ENCODE data around the gene EVC2. TPM values are rescaled to one million over a fixed set of nuclear protein-coding genes. Genes with fewer than 3 reads are reported as not detected.

The EVC2 gene
- total RNA-seq, 1 donor from 2014 or later: 5.2 TPM

- H3K36me3 ChIP-seq (ENCODE audit: control insufficient read depth in 3 of 3, insufficient read depth in 3 of 3, low read length in 3 of 3): peaks cover 0 to 10% (median 4%) of the 10 kb centered on the region in 3 donors
- no peaks in the 10 kb centered on the region for H3K4me1 ChIP-seq (ENCODE audit: control insufficient read depth in 3 of 3, insufficient read depth in 3 of 3, low read length in 3 of 3)
- no peak overlapping the region for H3K4me3 ChIP-seq (ENCODE audit: low read length in 3 of 3)
- H3K27me3 ChIP-seq (ENCODE audit: control insufficient read depth in 3 of 3, insufficient read depth in 3 of 3, low read length in 3 of 3): no peaks in the 10 kb centered on the region
- H3K9me3 ChIP-seq (ENCODE audit: control insufficient read depth in 3 of 3, low read length in 3 of 3): peaks cover 2 to 4% (median 3%) of the 10 kb centered on the region in 3 donors
- H3K9ac ChIP-seq (ENCODE audit: low read depth in 1 of 3, low read length in 3 of 3): no peak overlapping the region
- H3K27ac ChIP-seq (ENCODE audit: low read depth, low read length): no peak overlapping the region
These were observed 47.1 kb downstream of the EVC2 start for GRCh38 chr4:5661237-5661636.

- no peak overlapping the region for H3K27ac ChIP-seq (ENCODE audit: low read depth, low read length)
- peaks cover 0 to 9% (median 4%) of the 10 kb centered on the region in 3 donors for H3K36me3 ChIP-seq (ENCODE audit: control insufficient read depth in 3 of 3, insufficient read depth in 3 of 3, low read length in 3 of 3)
- no peaks in the 10 kb centered on the region for H3K4me1 ChIP-seq (ENCODE audit: control insufficient read depth in 3 of 3, insufficient read depth in 3 of 3, low read length in 3 of 3)
- no peak overlapping the region for H3K9ac ChIP-seq (ENCODE audit: low read depth in 1 of 3, low read length in 3 of 3)
- peaks cover 0 to 4% (median 3%) of the 10 kb centered on the region in 3 donors for H3K9me3 ChIP-seq (ENCODE audit: control insufficient read depth in 3 of 3, low read length in 3 of 3)
- H3K27me3 ChIP-seq (ENCODE audit: control insufficient read depth in 3 of 3, insufficient read depth in 3 of 3, low read length in 3 of 3): no peaks in the 10 kb centered on the region
- H3K4me3 ChIP-seq (ENCODE audit: low read length in 3 of 3): no peak overlapping the region
These were observed 48.2 kb downstream of the EVC2 start for GRCh38 chr4:5660185-5660584.

- Histone ChIP-seq H3K27ac (ENCODE audit: low read depth, low read length) (no peak overlapping the region), H3K36me3 (ENCODE audit: control insufficient read depth in 3 of 3, insufficient read depth in 3 of 3, low read length in 3 of 3) (peaks cover 0 to 9% (median 4%) of the 10 kb centered on the region in 3 donors)
These were observed 49.4 kb downstream of the EVC2 start for GRCh38 chr4:5658974-5659373.

GRCh38 chr4:5656415-5656814 lies 51.9 kb downstream of the EVC2 start:
- no peaks in the 10 kb centered on the region for H3K27me3 ChIP-seq (ENCODE audit: control insufficient read depth in 3 of 3, insufficient read depth in 3 of 3, low read length in 3 of 3)
- H3K4me1 ChIP-seq (ENCODE audit: control insufficient read depth in 3 of 3, insufficient read depth in 3 of 3, low read length in 3 of 3): no peaks in the 10 kb centered on the region
- H3K4me3 ChIP-seq (ENCODE audit: low read length in 3 of 3): no peak overlapping the region
- no peak overlapping the region for H3K9ac ChIP-seq (ENCODE audit: low read depth in 1 of 3, low read length in 3 of 3)
- peaks cover 3 to 5% (median 4%) of the 10 kb centered on the region in 3 donors for H3K36me3 ChIP-seq (ENCODE audit: control insufficient read depth in 3 of 3, insufficient read depth in 3 of 3, low read length in 3 of 3)
- H3K9me3 ChIP-seq (ENCODE audit: control insufficient read depth in 3 of 3, low read length in 3 of 3): no peaks in the 10 kb centered on the region
- H3K27ac ChIP-seq (ENCODE audit: low read depth, low read length): no peak overlapping the region

More at GRCh38 chr4:5658974-5659373, 49.4 kb downstream of the EVC2 start:
- Histone ChIP-seq H3K27me3 (ENCODE audit: control insufficient read depth in 3 of 3, insufficient read depth in 3 of 3, low read length in 3 of 3) (no peaks in the 10 kb centered on the region), H3K9ac (ENCODE audit: low read depth in 1 of 3, low read length in 3 of 3) (no peak overlapping the region), H3K4me3 (ENCODE audit: low read length in 3 of 3) (no peak overlapping the region), H3K9me3 (ENCODE audit: control insufficient read depth in 3 of 3, low read length in 3 of 3) (peaks cover 0 to 4% (median 3%) of the 10 kb centered on the region in 3 donors), H3K4me1 (ENCODE audit: control insufficient read depth in 3 of 3, insufficient read depth in 3 of 3, low read length in 3 of 3) (no peaks in the 10 kb centered on the region)

- no peaks in the 10 kb centered on the region for H3K9me3 ChIP-seq (ENCODE audit: control insufficient read depth in 3 of 3, low read length in 3 of 3)
- no peak overlapping the region for H3K27ac ChIP-seq (ENCODE audit: low read depth, low read length)
- H3K9ac ChIP-seq (ENCODE audit: low read depth in 1 of 3, low read length in 3 of 3): no peak overlapping the region
- peaks cover 3 to 7% (median 4%) of the 10 kb centered on the region in 3 donors for H3K36me3 ChIP-seq (ENCODE audit: control insufficient read depth in 3 of 3, insufficient read depth in 3 of 3, low read length in 3 of 3)
- H3K4me1 ChIP-seq (ENCODE audit: control insufficient read depth in 3 of 3, insufficient read depth in 3 of 3, low read length in 3 of 3): no peaks in the 10 kb centered on the region
- no peaks in the 10 kb centered on the region for H3K27me3 ChIP-seq (ENCODE audit: control insufficient read depth in 3 of 3, insufficient read depth in 3 of 3, low read length in 3 of 3)
- H3K4me3 ChIP-seq (ENCODE audit: low read length in 3 of 3): no peak overlapping the region
These were observed 53.6 kb downstream of the EVC2 start for GRCh38 chr4:5654791-5655190.

GRCh38 chr4:5651089-5651488 lies 57.3 kb downstream of the EVC2 start:
- H3K27ac ChIP-seq (ENCODE audit: low read depth, low read length): no peak overlapping the region
- H3K9me3 ChIP-seq (ENCODE audit: control insufficient read depth in 3 of 3, low read length in 3 of 3): no peaks in the 10 kb centered on the region
- H3K4me3 ChIP-seq (ENCODE audit: low read length in 3 of 3): no peak overlapping the region
- no peak overlapping the region for H3K9ac ChIP-seq (ENCODE audit: low read depth in 1 of 3, low read length in 3 of 3)
- H3K27me3 ChIP-seq (ENCODE audit: control insufficient read depth in 3 of 3, insufficient read depth in 3 of 3, low read length in 3 of 3): no peaks in the 10 kb centered on the region
- H3K4me1 ChIP-seq (ENCODE audit: control insufficient read depth in 3 of 3, insufficient read depth in 3 of 3, low read length in 3 of 3): no peaks in the 10 kb centered on the region
- H3K36me3 ChIP-seq (ENCODE audit: control insufficient read depth in 3 of 3, insufficient read depth in 3 of 3, low read length in 3 of 3): peaks cover 0 to 7% (median 2%) of the 10 kb centered on the region in 3 donors

GRCh38 chr4:5650040-5650439 lies 58.3 kb downstream of the EVC2 start:
- no peak overlapping the region for H3K4me3 ChIP-seq (ENCODE audit: low read length in 3 of 3)
- H3K27ac ChIP-seq (ENCODE audit: low read depth, low read length): no peak overlapping the region
- no peaks in the 10 kb centered on the region for H3K9me3 ChIP-seq (ENCODE audit: control insufficient read depth in 3 of 3, low read length in 3 of 3)
- H3K9ac ChIP-seq (ENCODE audit: low read depth in 1 of 3, low read length in 3 of 3): no peak overlapping the region
- H3K27me3 ChIP-seq (ENCODE audit: control insufficient read depth in 3 of 3, insufficient read depth in 3 of 3, low read length in 3 of 3): no peaks in the 10 kb centered on the region
- H3K4me1 ChIP-seq (ENCODE audit: control insufficient read depth in 3 of 3, insufficient read depth in 3 of 3, low read length in 3 of 3): no peaks in the 10 kb centered on the region
- H3K36me3 ChIP-seq (ENCODE audit: control insufficient read depth in 3 of 3, insufficient read depth in 3 of 3, low read length in 3 of 3): peaks cover 0 to 7% (median 0%) of the 10 kb centered on the region in 3 donors

GRCh38 chr4:5647351-5647750 lies 61.0 kb downstream of the EVC2 start:
- Histone ChIP-seq H3K4me3 (ENCODE audit: low read length in 3 of 3) (no peak overlapping the region), H3K27me3 (ENCODE audit: control insufficient read depth in 3 of 3, insufficient read depth in 3 of 3, low read length in 3 of 3) (no peaks in the 10 kb centered on the region), H3K27ac (ENCODE audit: low read depth, low read length) (no peak overlapping the region), H3K4me1 (ENCODE audit: control insufficient read depth in 3 of 3, insufficient read depth in 3 of 3, low read length in 3 of 3) (no peaks in the 10 kb centered on the region), H3K9ac (ENCODE audit: low read depth in 1 of 3, low read length in 3 of 3) (no peak overlapping the region), H3K9me3 (ENCODE audit: control insufficient read depth in 3 of 3, low read length in 3 of 3) (no peaks in the 10 kb centered on the region), H3K36me3 (ENCODE audit: control insufficient read depth in 3 of 3, insufficient read depth in 3 of 3, low read length in 3 of 3) (peaks cover 0 to 4% (median 0%) of the 10 kb centered on the region in 3 donors)

- no peak overlapping the region for H3K9ac ChIP-seq (ENCODE audit: low read depth in 1 of 3, low read length in 3 of 3)
- no peak overlapping the region for H3K27ac ChIP-seq (ENCODE audit: low read depth, low read length)
- no peaks in the 10 kb centered on the region for H3K27me3 ChIP-seq (ENCODE audit: control insufficient read depth in 3 of 3, insufficient read depth in 3 of 3, low read length in 3 of 3)
- no peaks in the 10 kb centered on the region for H3K36me3 ChIP-seq (ENCODE audit: control insufficient read depth in 3 of 3, insufficient read depth in 3 of 3, low read length in 3 of 3)
- no peaks in the 10 kb centered on the region for H3K9me3 ChIP-seq (ENCODE audit: control insufficient read depth in 3 of 3, low read length in 3 of 3)
- peaks cover 0 to 2% (median 0%) of the 10 kb centered on the region in 3 donors for H3K4me1 ChIP-seq (ENCODE audit: control insufficient read depth in 3 of 3, insufficient read depth in 3 of 3, low read length in 3 of 3)
- no peak overlapping the region for H3K4me3 ChIP-seq (ENCODE audit: low read length in 3 of 3)
These were observed 68.3 kb downstream of the EVC2 start for GRCh38 chr4:5640096-5640495.

GRCh38 chr4:5639556-5639955 lies 68.8 kb downstream of the EVC2 start:
- H3K36me3 ChIP-seq (ENCODE audit: control insufficient read depth in 3 of 3, insufficient read depth in 3 of 3, low read length in 3 of 3): peaks cover 0 to 2% (median 0%) of the 10 kb centered on the region in 3 donors

More at GRCh38 chr4:5639556-5639955, 68.8 kb downstream of the EVC2 start:
- no peak overlapping the region for H3K4me3 ChIP-seq (ENCODE audit: low read length in 3 of 3)
- no peak overlapping the region for H3K27ac ChIP-seq (ENCODE audit: low read depth, low read length)
- H3K4me1 ChIP-seq (ENCODE audit: control insufficient read depth in 3 of 3, insufficient read depth in 3 of 3, low read length in 3 of 3): peaks cover 0 to 2% (median 0%) of the 10 kb centered on the region in 3 donors
- H3K9ac ChIP-seq (ENCODE audit: low read depth in 1 of 3, low read length in 3 of 3): no peak overlapping the region
- H3K9me3 ChIP-seq (ENCODE audit: control insufficient read depth in 3 of 3, low read length in 3 of 3): no peaks in the 10 kb centered on the region
- H3K27me3 ChIP-seq (ENCODE audit: control insufficient read depth in 3 of 3, insufficient read depth in 3 of 3, low read length in 3 of 3): no peaks in the 10 kb centered on the region
